Measurements from ENCODE around the gene IL32. TPM values are rescaled to one million over a fixed set of nuclear protein-coding genes. Genes with fewer than 3 reads are reported as not detected.

Gene IL32
- total and polyA plus RNA-seq, 9 of the 15 experiments (the other 6 are each of a cell fraction or from before 2014, with no cell fraction given) = 0.21 to 2.2 (median 0.37) TPM; not detected in 3

- H3K79me2 ChIP-seq (ENCODE audit: control insufficient read depth, insufficient read depth, low read length) = no peaks in the 10 kb centered on the region
- intact Hi-C loops (cut with micrococcal nuclease) = no loop called here
- H3K9me3 ChIP-seq (replicated peaks; ENCODE audit: control insufficient read depth, insufficient read depth, low read depth, low read length) = no peaks in the 10 kb centered on the region
- ChIA-PET POLR2A (interaction anchor here (0.7 kb wide), 1 partner anchor 86 kb away, joined by 3 read pairs; no protein-coding TSS in a partner anchor), CTCF (ENCODE audit: low intra/inter-chr PET ratio) (no interaction called here)
- no peak overlapping the region for H3K9ac ChIP-seq (ENCODE audit: insufficient read depth in 1 of 2, low read depth in 2 of 2, low read length in 2 of 2)
- peaks cover 8 to 41% of the 10 kb centered on the region in 2 experiments; a peak in 4 of 5 replicates for H3K4me1 ChIP-seq (replicated peaks in 1 of 2; ENCODE audit: control insufficient read depth in 2 of 2, insufficient read depth in 2 of 2, low read length in 2 of 2)
- no peak overlapping the region for H3K4me3 ChIP-seq
- no TSS peak for BruUV-seq (replicated peaks)
- 71% methylated on average over 5 of the region's 7 CpGs for WGBS (ENCODE audit: insufficient coverage, low coverage, missing lambda C conversion rate)
- no peak overlapping the region for H3K27ac ChIP-seq (ENCODE audit: extremely low read depth, low read depth, low read length)
- no peaks in the 10 kb centered on the region for H4K20me1 ChIP-seq (replicated peaks; ENCODE audit: control insufficient read depth, insufficient read depth, low read length)
- no peaks in the 10 kb centered on the region for H3K9me1 ChIP-seq (ENCODE audit: control insufficient read depth, insufficient read depth, low read length)
- FAIRE-seq = no peak
- DNase-seq (ENCODE audit: extremely low read depth in 1 of 4, low spot score in 3 of 4) = no peak
- TF ChIP-seq ZBED1 (IDR thresholded peaks at IDR 0.05) (no peak), ZNF778 (CRISPR knock-in tag; IDR thresholded peaks at IDR 0.05) (no peak), ZNF584 (CRISPR knock-in tag; IDR thresholded peaks at IDR 0.05; ENCODE audit: low read depth) (no peak), ELF2 (CRISPR knock-in tag; IDR thresholded peaks at IDR 0.05) (no peak), ZNF232 (CRISPR knock-in tag; IDR thresholded peaks at IDR 0.05) (no peak), MAFF (IDR thresholded peaks at IDR 0.05; ENCODE audit: low read length) (no peak), ELF1 (tag; IDR thresholded peaks at IDR 0.05) (no peak), TAF7 (tag; IDR thresholded peaks at IDR 0.05) (no peak), PHB (CRISPR knock-in tag; IDR thresholded peaks at IDR 0.05) (no peak), BRCA1 (IDR thresholded peaks at IDR 0.05) (no peak), BRCA1 (CRISPR knock-in tag; IDR thresholded peaks at IDR 0.05) (no peak), CHD1 (IDR thresholded peaks at IDR 0.05; ENCODE audit: low read length) (no peak), ARNT (IDR thresholded peaks at IDR 0.05) (no peak), MAX (CRISPR knock-in tag; IDR thresholded peaks at IDR 0.05) (no peak), KAT2B (IDR thresholded peaks at IDR 0.05; ENCODE audit: low read depth, low read length) (no peak), ATF3 (IDR thresholded peaks at IDR 0.05) (no peak), ATF3 (CRISPR knock-in tag; conservative IDR thresholded peaks at IDR 0.05) (no peak)
- no peak overlapping the region for H2AFZ ChIP-seq (ENCODE audit: low read depth, low read length)
- H3K36me3 ChIP-seq (ENCODE audit: control insufficient read depth, insufficient read depth, low read length) = no peaks in the 10 kb centered on the region
- no peak overlapping the region for H3K4me2 ChIP-seq (ENCODE audit: insufficient read depth, low read length)
- H3K27me3 ChIP-seq (ENCODE audit: control insufficient read depth in 2 of 2, insufficient read depth in 2 of 2, low read length in 2 of 2) = no peaks in the 10 kb centered on the region
- in situ Hi-C loops (cut with MboI) = no loop called here
- no peak for ATAC-seq
Observed at GRCh38 chr16:3066440-3066748, 954 bp downstream of the IL32 start.
